GM21423 (cell line): Measurements from ENCODE around the gene FXYD4.
"Not testable (repeated sequence)": the region's sequence is repeated elsewhere in the genome, so short reads cannot be mapped to it uniquely, and the experiment has no call there.

Source experiments
- ATAC-seq: cut with Tn5 transposase; IDR thresholded peaks from one replicate; pipeline ENCODE4 v1.9.1; 2021; ENCODE audit warnings: mild to moderate bottlenecking, moderate library complexity; ENCODE audit not compliant: unreplicated experiment

FXYD4 gene

DNA sequence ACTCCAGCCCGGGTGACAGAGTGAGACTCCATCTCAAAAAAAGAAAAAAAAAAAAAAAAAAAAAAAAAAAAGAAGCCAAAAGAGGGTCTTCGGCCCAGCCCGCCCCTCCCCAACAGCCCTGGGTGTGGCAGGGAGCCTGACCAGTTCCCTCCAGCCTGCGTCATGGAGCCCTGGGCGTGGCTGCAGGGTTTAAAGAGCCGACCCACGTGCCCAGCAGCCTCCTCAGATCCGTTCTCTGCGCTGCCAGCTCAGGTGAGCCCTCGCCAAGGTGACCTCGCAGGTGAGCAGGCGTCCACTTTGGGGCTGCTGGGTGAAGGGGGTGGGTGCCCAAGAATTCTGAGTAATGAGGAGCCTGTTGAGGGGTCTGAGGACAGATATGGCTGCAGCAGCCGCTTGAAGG, at the start of gene FXYD4:
FXYD4 (plus strand) TSS at position 219 of the 400 bp plus-strand sequence. CDS start 2,111 bp downstream, outside the sequence.
- no peak for ATAC-seq

- ATAC-seq = no peak
Observed at GRCh38 chr10:43322331-43322730, 49.1 kb upstream of the FXYD4 start.

GRCh38 chr10:43322769-43323168, 48.7 kb upstream of the FXYD4 start:
- ATAC-seq = no peak

DNA sequence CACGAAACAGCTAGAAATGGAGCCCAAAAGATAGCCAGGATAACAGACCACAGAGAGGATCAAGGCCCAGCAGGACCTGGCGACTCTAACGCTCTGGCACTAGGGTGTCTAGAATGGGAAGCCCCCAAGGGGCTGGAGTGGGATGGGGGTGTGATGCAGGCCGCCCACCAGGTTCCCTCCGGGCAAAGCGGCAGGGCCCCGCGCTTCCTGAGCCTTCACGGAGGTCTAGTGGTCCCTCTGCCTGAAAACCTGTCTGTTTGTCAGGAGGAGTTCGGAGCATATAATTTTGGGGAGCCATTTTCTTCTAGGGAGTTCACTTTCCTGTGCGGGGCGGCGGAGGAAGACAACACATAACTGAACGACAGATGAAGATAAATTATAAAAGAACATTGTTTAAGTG, 48.2 kb upstream of the FXYD4 start:
- ATAC-seq = no peak

- no peak for ATAC-seq
Observed at GRCh38 chr10:43324876-43325275, 46.6 kb upstream of the FXYD4 start.

DNA sequence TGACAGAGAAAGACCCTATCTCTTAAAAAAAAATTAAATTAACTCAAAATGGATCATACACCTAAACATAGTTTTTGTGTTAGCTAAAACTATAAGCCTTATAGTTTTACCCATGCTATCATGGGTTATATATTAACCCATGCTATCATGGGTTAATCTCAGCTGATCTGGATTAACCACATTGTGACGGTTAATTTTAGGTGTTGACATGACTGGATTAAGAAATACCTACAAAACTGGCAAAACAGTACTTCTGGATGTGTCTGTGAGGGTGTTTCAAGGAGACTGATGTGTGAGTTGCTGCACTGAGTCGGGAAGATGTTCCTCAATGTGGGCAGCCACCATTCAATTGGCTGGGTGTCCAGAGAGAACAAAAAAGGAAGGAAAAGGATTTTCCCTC, 44.3 kb upstream of the FXYD4 start:
- ATAC-seq = no peak

DNA sequence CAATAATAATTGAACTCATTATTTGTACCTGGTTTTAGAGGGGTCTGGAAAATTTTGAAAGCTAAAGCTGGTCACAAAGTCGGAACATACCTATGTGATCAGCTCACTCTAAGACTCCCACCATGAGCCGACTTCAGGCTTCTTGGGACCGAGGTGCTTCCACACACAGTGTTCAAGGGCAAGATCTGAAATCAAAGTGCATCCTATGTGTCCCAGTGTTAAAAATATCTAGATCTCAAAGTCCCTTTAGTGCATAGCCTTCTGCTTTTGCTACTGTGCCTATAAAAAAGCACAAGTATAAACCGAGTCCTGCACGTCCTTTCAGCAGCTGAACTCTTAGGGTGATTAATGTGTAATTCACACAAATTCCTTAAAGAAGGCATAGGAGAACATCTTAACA, 43.5 kb upstream of the FXYD4 start:
- ATAC-seq = no peak

DNA sequence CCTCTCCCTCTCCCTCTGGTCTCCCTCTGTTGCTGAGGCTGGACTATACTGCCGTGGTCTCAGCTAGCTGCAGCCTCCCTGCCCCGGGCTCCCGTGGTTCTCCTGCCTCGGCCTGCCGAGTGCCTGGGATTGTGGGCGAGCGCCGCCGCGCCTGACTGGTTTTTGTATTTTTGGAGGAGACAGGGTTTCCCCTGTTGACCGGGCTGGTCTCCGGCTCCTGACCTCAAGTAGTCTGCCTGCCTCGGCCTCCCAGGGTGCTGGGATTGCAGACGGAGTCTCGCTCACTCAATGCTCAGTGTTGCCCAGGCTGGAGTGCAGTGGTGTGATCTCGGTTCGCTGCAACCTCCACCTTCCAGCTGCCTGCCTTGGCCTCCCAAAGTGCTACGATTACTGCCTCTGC, 42.6 kb upstream of the FXYD4 start:
- ATAC-seq = not testable (repeated sequence)

DNA sequence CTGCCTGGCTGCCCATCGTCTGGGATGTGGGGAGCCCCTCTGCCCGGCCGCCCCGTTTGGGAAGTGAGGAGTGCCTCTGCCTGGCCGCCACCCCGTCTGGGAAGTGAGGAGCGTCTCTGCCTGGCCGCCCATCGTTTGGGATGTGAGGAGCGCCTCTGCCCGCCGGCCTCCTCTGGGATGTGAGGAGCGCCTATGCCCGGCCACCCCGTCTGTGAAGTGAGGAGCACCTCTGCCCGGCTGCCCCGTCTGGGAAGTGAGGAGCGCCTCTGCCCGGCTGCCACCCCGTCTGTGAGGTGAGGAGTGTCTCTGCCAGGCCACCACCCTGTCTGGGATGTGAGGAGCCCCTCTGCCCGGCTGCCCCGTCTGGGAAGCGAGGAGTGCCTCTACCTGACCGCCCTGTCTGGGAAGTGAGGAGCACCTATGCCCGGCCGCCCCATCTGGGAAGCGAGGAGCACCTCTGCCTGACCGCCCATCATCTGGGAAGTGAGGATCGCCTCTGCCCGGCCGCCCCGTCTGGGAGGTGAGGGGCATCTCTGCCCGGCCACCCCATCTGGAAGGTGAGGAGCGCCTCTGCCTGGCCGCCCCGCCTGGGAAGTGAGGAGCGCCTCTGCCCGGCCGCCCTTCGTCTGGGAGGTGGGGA, 42.1 kb upstream of the FXYD4 start:
- not testable (repeated sequence) for ATAC-seq

- not testable (repeated sequence) for ATAC-seq
Observed at GRCh38 chr10:43330049-43330823, 41.2 kb upstream of the FXYD4 start.

DNA sequence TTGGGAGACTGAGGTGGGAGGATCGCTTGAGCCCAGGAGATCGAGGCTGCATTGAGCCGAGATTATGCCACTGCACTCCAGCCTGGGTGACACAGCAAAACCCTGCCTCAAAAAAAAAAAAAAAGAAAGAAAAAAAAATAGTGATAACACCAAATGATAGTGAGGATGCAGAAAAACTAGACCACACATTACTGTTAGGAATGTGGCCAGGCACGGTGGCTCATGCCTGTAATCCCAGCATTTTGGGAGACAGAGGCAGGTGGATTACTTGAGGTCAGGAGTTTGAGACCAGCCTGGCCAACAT, 40.7 kb upstream of the FXYD4 start:
- ATAC-seq = not testable (repeated sequence)

DNA sequence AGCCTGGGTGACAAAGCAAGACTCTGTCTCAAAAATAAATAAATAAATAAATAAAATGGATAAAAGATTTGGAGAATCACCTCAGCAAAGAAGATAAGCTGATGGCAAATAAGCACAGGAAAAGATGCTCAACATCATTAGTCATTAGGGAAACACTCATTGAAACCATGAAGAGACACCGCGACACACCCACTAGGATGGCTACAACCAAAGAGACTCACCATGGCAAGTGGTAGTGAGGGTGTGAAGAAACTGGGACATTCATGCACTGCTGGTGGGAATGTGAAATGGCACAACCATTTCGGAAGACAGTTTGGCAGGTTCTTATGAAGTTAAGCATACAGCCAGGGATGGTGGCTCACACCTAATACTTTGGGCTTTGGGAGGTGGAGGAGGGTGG, 37.8 kb upstream of the FXYD4 start:
- ATAC-seq = no peak

DNA sequence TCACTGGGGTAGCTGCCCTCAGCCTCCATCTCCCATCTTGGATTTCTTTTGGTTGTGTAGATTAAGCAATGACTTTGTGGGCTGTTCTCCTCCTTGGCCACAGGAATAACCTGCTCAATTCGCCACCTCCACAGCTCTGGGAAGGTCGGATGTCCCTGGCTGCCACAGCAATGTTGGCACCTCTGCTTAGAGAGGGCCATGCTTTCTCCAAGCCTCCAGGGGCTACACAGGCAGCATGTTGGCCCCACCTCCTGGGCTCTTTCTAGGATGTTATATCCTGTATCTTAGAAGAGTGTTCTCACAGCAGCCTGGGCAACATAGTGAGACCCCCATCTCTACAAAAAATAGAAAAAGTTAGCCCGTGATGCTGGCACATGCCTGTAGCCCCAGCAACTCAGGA, 35.4 kb upstream of the FXYD4 start:
- ATAC-seq = no peak

DNA sequence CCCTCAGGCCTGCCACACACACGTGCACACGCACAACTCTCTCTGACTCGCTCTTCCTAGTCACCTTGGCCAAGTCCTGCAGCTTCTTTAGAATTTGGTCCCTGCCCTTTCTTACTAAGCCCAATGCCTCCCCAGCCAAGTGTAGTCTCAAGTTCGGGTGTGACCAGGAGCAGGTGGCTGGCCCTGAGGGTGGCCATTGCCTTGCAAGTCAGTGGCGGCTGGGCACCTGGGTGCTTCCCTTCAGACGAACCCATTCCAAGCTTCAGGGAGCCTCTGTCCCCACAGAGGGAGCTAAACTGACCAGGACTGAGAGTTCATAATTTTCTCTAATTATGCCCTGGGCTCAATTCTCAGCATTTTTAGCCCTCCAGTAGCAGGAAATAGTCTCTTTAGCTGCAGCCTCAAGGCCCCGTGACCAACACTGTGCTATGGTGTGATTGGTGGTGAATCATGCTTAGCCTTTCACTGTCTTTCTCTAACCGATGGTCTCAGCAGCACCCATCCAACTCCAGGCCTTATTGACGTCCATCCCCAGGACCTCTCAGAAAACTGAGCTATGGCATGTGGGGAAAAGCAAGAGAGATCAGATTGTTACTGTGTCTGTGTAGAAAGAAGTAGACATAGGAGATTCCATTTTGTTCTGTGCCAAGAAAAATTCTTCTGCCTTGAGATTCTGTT, 34.7 kb upstream of the FXYD4 start:
- ATAC-seq = no peak

DNA sequence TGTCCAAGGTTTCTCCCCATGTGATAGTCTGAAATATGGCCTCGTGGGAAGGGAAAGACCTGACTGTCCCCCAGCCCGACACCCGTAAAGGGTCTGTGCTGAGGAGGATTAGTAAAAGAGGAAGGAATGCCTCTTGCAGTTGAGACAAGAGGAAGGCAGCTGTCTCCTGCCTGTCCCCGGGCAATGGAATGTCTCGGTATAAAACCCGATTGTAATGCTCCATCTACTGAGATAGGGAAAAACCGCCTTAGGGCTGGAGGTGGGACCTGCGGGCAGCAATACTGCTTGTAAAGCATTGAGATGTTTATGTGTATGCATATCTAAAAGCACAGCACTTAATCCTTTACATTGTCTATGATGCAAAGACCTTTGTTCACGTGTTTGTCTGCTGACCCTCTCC, 33.9 kb upstream of the FXYD4 start:
- ATAC-seq = not testable (repeated sequence)

GRCh38 chr10:43338117-43338516, 33.3 kb upstream of the FXYD4 start:
- no peak for ATAC-seq

GRCh38 chr10:43339136-43339535, 32.3 kb upstream of the FXYD4 start:
- ATAC-seq = no peak

DNA sequence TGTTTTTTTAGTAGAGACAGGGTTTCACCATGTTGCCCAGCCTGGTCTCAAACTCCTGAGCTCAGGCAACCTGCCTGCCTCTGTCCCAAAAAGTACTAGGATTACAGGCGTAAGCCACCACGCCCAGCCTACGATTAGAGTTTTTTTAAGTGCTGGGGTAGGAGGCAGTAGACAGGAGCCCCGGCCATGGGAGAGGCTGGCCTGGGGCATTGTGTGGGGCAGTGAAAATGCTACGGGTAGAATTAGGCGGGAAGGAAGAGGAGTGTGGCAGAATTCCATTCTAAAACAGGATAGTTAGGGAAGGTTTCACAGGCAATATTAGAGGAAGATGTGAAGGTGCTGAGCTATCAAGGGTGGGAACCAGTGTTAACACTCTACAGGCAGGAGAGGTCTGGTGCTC, 31.3 kb upstream of the FXYD4 start:
- no peak for ATAC-seq

DNA sequence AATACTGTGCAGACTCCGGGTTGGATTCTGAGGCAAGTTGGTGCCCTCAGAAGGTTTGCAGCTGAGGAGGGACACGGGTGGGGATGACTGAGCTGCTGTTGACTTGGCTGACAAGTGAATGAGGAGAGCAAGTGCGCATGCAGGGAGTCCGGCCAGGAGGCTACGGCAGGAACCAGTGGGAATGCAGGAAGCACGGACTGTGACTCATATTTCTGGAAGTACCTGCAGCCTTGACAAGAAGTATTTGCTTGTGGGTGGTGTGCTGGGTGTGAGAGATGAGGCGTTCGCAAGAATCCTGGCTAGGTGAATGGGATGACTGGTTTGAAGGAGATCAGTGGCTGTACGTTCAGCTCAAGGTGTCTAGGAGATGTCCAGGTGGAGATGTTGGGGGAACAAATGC, 30.8 kb upstream of the FXYD4 start:
- no peak for ATAC-seq

DNA sequence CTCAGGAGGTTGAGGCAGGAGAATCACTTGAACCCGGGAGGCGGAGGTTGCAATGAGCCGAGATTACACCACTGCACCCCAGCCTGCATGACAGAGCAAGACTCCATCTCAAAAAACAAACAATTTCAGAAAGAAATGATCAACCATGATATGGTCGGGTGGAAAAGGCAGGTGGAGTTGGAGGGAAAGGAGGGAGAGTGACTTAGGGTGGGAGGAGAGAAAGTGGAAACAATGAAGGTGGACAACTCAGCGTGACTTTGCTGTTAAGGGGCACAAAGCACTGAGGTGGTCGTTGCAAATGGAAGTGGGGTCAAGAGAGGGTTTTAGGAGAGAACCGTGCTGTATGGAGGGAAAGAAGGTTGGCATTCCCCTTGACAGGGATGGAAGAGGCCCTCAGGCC, 30.0 kb upstream of the FXYD4 start:
- no peak for ATAC-seq

GRCh38 chr10:43342279-43343125, 28.9 kb upstream of the FXYD4 start:
- ATAC-seq = no peak
